ENCODE results near the gene FRMPD2. TPM values are rescaled to one million over a fixed set of nuclear protein-coding genes. Genes with fewer than 3 reads are reported as not detected.

FRMPD2 gene
- total RNA-seq, 4 donors from 2014 or later: not detected

DNA sequence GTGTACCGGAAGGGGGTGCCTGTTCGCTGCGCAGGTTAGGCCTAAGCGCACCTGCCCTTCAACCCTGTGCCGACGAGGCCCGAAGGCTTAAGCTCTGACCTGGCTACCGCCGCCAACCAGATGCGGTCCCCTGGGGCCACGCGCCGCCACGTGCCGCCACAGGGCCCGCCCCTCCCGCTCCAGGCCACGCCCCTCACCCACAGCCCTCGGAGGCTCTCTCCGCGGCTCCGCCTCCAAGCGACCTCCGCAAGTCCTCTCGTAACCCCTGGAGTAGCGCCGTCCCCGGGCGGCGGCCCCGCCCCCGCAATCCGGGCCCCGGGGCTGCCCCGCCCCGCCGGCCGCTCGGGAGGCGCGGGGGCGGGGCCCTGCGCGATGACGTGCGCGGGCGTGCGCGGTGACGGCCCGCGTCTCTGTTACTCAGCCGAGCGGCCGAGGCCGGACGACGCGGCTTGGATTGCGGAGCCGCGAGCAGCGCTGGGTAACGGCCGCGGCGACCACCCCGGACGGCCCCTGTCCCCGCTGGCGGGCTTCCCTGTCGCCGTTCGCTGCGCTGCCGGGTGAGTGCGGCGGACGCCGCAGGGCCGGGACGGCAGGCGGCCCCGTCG, 31.9 kb upstream of the FRMPD2 start, which contains the start of gene MAPK8:
Gene MAPK8, plus strand, starts transcription at position 413 of the 605 bp plus-strand sequence. CDS start 94,984 bp downstream, outside the sequence.
- peak within 1 kb of the TSS; percentile 83 to 98 (median 90) for H3K4me3 ChIP-seq
- intact Hi-C loops (cut with DNase I): no loop called here
- 2% methylated on average over 31 of the region's 86 CpGs for WGBS
- TF ChIP-seq POLR2A (IDR thresholded peaks at IDR 0.05; ENCODE audit: low read depth): peak; percentile 90
- TF ChIP-seq CTCF (IDR thresholded peaks at IDR 0.05): no peak
- no peak for TF ChIP-seq EP300 (IDR thresholded peaks at IDR 0.05)
- TF ChIP-seq POLR2AphosphoS5 (IDR thresholded peaks at IDR 0.05): peak; percentile 88 to 93
- no peaks in the 10 kb centered on the region for H3K27me3 ChIP-seq
- no peak for DNase-seq (ENCODE audit: extremely low spot score)
- H3K4me1 ChIP-seq: peaks cover 12 to 45% (median 32%) of the 10 kb centered on the region in 4 donors
- no peaks in the 10 kb centered on the region for H3K9me3 ChIP-seq
- H3K27ac ChIP-seq (replicated peaks in 1 of 4): peak within 1 kb of the TSS; percentile 96 to 99 (median 97)
- H3K36me3 ChIP-seq: no peaks in the 10 kb centered on the region

DNA sequence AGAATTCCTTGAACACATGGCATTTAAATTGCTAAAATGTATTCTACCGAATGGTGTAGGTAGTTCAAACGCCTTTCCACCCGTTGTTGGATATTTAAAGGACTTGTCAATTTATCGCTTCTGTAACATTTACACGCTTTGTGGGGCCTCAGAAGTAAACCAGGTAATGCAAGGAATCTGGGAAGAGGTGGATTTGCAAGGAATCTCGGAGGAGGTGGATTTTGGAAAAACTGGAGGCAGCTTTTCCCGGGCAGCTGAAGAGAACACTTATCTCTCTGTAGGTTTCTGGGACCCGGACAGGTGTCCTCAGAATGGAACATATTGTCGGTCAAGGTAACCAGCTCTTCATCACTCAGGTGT, 31.4 kb upstream of the FRMPD2 start:
- intact Hi-C loops (cut with DNase I): no loop called here

GRCh38 chr10:48302515-48303476, 28.3 kb upstream of the FRMPD2 start:
- intact Hi-C loops (cut with DNase I): no loop called here
- TF ChIP-seq POLR2A (IDR thresholded peaks at IDR 0.05; ENCODE audit: low read depth) (no peak), POLR2AphosphoS5 (IDR thresholded peaks at IDR 0.05) (no peak), CTCF (IDR thresholded peaks at IDR 0.05) (no peak), EP300 (IDR thresholded peaks at IDR 0.05) (no peak)
- H3K9me3 ChIP-seq: no peaks in the 10 kb centered on the region
- H3K36me3 ChIP-seq: no peaks in the 10 kb centered on the region
- no peaks in the 10 kb centered on the region for H3K27me3 ChIP-seq
- H3K27ac ChIP-seq (replicated peaks in 1 of 4): no peak overlapping the region
- no peak overlapping the region for H3K4me3 ChIP-seq
- 93% methylated on average over 8 of the region's 8 CpGs for WGBS
- peaks cover 5 to 12% (median 8%) of the 10 kb centered on the region in 4 donors for H3K4me1 ChIP-seq
- no peak for DNase-seq (ENCODE audit: extremely low spot score)

More for the DNA sequence above, 31.4 kb upstream of the FRMPD2 start:
- no peak for TF ChIP-seq CTCF (IDR thresholded peaks at IDR 0.05)
- no peak for TF ChIP-seq EP300 (IDR thresholded peaks at IDR 0.05)
- TF ChIP-seq POLR2AphosphoS5 (IDR thresholded peaks at IDR 0.05): no peak
- TF ChIP-seq POLR2A (IDR thresholded peaks at IDR 0.05; ENCODE audit: low read depth): no peak
- H3K9me3 ChIP-seq: no peaks in the 10 kb centered on the region
- WGBS: 73% methylated on average over 9 of the region's 9 CpGs
- H3K27ac ChIP-seq (replicated peaks in 1 of 4): peak overlapping the region; percentile 96 to 99 (median 97)
- H3K27me3 ChIP-seq: no peaks in the 10 kb centered on the region
- H3K36me3 ChIP-seq: no peaks in the 10 kb centered on the region
- no peak for DNase-seq (ENCODE audit: extremely low spot score)
- H3K4me1 ChIP-seq: peaks cover 12 to 40% (median 30%) of the 10 kb centered on the region in 4 donors
- peak overlapping the region; percentile 83 to 98 (median 90) for H3K4me3 ChIP-seq

- Histone ChIP-seq H3K36me3 (no peaks in the 10 kb centered on the region), H3K9me3 (no peaks in the 10 kb centered on the region), H3K4me1 (no peaks in the 10 kb centered on the region), H3K27ac (replicated peaks in 1 of 4) (no peak overlapping the region), H3K27me3 (no peaks in the 10 kb centered on the region), H3K4me3 (no peak overlapping the region)
- intact Hi-C loops (cut with DNase I): no loop called here
- DNase-seq (ENCODE audit: extremely low spot score): no peak
- no peak for TF ChIP-seq EP300 (IDR thresholded peaks at IDR 0.05)
- TF ChIP-seq POLR2A (IDR thresholded peaks at IDR 0.05; ENCODE audit: low read depth): no peak
- no peak for TF ChIP-seq CTCF (IDR thresholded peaks at IDR 0.05)
- TF ChIP-seq POLR2AphosphoS5 (IDR thresholded peaks at IDR 0.05): no peak
- WGBS: 92% methylated on average over 2 of the region's 2 CpGs
These were observed 26.1 kb upstream of the FRMPD2 start for GRCh38 chr10:48300556-48300955.
